VCaP (cell line): Measurements from ENCODE around the gene OOSP4A.
"Not testable (repeated sequence)": the region's sequence is repeated elsewhere in the genome, so short reads cannot be mapped to it uniquely, and the experiment has no call there.

Source experiments
- H3K27ac ChIP-seq: fragments of 450-650 bp; 2 replicates; pipeline ENCODE4 v1.5.1; 2017
- CTCF ChIP-seq: fragments of 450-650 bp; conservative IDR thresholded peaks from 2 replicates; pipeline ENCODE4 v1.5.1; 2017; ENCODE audit warnings: mild to moderate bottlenecking, moderate library complexity

Gene OOSP4A

GRCh38 chr11:59981106-59981770 is 17.4 kb downstream of the OOSP4A start:
- H3K27ac ChIP-seq, result no peak overlapping the region
- no peak for TF ChIP-seq CTCF

DNA sequence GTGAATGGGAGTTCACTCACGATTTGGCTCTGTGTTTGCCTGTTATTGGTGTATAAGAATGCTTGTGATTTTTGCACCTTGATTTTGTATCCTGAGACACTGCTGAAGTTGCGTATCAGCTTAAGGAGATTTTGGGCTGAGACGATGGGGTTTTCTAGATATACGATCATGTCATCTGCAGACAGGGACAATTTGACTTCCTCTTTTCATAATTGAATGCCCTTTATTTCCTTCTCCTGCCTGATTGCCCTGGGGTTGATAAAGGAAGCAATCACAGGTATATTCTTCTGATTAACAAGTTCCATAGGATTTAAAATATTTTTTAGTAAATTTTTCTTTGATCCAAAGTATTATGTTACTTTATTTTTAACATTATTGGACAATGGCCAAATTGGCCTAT is 18.2 kb downstream of the OOSP4A start:
- not testable (repeated sequence) for H3K27ac ChIP-seq

DNA sequence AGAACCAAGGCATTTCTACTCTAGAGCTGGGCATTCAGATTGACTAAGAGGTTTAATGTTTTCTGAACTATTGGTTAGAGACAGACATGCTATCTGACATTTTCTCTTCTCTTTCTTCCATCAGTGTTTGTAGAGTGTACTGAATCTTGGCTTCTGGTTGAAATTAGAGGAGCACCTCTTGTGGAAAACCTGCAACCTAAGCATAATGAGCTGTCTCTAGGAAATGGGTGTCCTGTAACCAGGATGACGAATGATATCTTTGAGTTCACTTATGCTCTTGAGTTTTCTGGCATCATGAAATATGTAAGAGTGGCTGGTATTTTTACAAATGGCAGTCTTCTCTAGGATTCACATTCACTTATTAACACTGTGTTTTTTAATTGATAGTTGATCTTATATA is 19.4 kb downstream of the OOSP4A start:
- TF ChIP-seq CTCF, result no peak
- no peak overlapping the region for H3K27ac ChIP-seq

GRCh38 chr11:59984368-59984767 is 20.5 kb downstream of the OOSP4A start:
- H3K27ac ChIP-seq, result no peak overlapping the region
- TF ChIP-seq CTCF, result no peak

DNA sequence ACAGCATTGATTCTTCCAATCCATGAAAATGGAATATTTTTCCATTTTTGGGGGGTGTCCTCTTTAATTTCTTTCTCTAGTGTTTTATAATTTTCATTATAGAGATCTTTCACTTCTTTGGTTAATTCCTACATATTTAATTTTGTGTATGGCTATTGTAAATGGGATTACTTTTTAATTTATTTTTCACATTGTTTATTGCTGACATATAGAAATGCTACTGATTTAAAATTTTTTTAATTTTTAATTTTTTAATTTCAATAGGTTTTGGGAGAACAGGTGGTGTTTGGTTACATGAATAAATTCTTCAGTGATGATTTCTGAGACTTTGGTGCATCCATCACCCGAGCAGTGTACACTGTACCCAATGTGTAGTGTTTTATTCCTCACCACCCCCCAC is 26.6 kb downstream of the OOSP4A start:
- H3K27ac ChIP-seq, result no peak overlapping the region
- TF ChIP-seq CTCF, result no peak

GRCh38 chr11:59992425-59992824 is 28.6 kb downstream of the OOSP4A start:
- TF ChIP-seq CTCF, result no peak
- H3K27ac ChIP-seq, result no peak overlapping the region

- H3K27ac ChIP-seq, result no peak overlapping the region
- TF ChIP-seq CTCF, result no peak
Observed at GRCh38 chr11:59997800-59998199, 34.0 kb downstream of the OOSP4A start.

- no peak for TF ChIP-seq CTCF
- H3K27ac ChIP-seq, result no peak overlapping the region
Observed at GRCh38 chr11:59999691-60000090, 35.9 kb downstream of the OOSP4A start.
